Smooth muscle cell of the brain vasculature (primary cell): ENCODE data around the gene KLHL40.

Experiments
- DNase-seq: peaks from one replicate; pipeline ENCODE4 v3.0.0-alpha.2; 2012; ENCODE audit warnings: low read depth, low spot score

Gene KLHL40, protein sequence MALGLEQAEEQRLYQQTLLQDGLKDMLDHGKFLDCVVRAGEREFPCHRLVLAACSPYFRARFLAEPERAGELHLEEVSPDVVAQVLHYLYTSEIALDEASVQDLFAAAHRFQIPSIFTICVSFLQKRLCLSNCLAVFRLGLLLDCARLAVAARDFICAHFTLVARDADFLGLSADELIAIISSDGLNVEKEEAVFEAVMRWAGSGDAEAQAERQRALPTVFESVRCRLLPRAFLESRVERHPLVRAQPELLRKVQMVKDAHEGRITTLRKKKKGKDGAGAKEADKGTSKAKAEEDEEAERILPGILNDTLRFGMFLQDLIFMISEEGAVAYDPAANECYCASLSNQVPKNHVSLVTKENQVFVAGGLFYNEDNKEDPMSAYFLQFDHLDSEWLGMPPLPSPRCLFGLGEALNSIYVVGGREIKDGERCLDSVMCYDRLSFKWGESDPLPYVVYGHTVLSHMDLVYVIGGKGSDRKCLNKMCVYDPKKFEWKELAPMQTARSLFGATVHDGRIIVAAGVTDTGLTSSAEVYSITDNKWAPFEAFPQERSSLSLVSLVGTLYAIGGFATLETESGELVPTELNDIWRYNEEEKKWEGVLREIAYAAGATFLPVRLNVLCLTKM

DNA sequence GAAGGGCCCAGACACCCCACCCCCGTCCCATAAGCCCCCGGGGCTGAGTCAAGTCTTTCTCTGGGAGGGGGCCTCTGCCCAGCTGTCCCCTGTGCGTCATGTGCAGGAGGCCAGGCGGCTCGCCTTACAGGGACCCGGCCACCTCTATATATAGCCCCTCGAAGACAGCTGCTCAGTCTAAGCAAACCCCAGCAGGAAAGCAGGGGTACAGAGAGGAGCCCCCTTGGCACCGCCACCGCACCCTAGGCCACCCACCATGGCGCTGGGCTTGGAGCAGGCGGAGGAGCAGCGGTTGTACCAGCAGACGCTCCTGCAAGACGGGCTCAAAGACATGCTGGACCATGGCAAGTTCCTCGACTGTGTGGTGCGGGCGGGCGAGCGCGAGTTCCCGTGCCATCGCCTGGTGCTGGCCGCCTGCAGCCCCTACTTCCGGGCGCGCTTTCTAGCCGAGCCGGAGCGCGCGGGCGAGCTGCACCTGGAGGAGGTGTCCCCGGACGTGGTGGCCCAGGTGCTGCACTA, at the start of gene KLHL40:
TSS of gene KLHL40 (plus strand) at position 175 of the 519 bp plus-strand sequence. CDS start at position 257, 82 bp downstream.
- no peak for DNase-seq

- no peak for DNase-seq
These were observed 48.3 kb upstream of the KLHL40 start for GRCh38 chr3:42637001-42637400.

DNA sequence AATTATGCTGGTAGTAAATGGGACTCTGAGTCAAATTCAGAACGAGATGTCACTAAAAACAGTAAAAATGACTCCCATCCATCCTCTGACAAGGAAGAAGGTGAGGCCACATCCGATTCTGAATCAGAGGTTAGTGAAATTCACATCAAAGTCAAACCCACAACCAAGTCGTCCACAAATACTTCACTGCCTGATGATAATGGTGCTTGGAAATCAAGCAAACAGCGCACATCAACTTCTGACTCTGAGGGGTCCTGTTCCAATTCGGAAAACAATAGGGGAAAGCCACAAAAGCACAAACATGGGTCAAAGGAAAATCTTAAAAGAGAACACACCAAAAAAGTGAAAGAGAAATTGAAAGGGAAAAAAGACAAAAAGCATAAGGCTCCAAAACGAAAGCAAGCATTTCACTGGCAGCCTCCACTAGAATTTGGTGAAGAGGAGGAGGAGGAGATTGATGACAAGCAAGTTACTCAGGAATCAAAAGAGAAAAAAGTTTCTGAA, 46.9 kb upstream of the KLHL40 start:
- no peak for DNase-seq

DNA sequence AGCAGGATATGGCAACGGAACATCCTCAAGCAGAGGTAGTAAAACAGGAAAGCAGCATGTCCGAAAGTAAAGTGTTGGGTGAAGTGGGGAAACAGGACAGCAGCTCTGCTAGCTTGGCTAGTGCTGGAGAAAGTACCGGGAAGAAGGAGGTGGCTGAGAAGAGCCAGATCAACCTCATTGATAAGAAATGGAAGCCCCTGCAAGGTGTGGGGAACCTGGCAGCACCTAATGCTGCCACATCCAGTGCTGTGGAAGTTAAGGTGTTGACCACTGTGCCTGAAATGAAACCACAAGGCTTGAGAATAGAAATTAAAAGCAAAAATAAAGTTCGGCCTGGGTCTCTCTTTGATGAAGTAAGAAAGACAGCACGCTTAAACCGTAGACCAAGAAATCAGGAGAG, 46.1 kb upstream of the KLHL40 start:
- DNase-seq = no peak

DNA sequence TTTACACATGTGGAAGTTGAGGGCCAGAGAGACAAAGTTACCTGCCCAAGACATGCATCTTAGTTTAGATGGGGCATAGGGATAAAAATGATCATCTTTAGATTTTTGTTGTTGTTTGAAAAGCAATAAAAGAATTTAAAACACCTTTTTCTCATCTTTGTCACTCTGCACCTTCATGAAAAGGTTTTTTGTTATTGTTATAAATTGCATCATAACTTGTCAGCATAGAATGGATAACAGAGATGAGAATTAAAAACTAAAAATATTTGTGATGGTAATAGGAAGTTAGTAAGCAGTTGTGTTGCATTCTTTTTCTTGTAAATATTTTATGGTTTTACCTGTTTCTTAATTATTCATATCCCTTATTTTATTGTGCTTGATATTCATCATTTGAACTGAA, 45.2 kb upstream of the KLHL40 start:
- DNase-seq = no peak

DNA sequence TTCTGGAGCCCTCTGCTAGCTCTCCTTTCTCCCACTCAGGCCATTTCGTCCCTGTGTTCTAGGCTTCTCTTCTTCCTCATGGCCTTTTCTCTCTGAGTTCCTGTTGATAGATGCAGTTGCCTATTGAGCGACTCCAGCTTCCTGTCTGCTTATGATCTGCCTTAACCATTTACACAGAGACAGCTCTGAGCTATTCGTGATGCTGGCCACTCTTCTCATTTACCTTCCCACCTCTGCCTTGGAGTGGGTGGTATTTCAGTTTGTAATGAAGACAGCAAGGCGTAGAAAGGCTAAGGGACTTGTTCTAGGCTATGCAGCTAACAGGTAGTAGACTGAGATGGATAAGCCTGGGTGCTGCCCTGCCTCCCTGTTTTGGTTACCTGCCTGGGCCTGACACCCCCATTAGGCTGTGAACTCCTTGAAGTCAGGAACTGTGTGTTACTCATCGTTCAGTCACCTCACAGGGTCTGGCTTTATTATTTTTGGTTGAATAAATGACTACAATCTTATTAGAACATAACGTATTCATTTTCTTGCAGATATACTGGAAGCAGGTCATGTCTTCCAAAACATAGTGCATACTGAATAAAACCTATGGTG, 44.5 kb upstream of the KLHL40 start:
- no peak for DNase-seq

- no peak for DNase-seq
These were observed 37.4 kb upstream of the KLHL40 start for GRCh38 chr3:42647821-42648459.

- DNase-seq = no peak
These were observed 36.3 kb upstream of the KLHL40 start for GRCh38 chr3:42649006-42649405.

DNA sequence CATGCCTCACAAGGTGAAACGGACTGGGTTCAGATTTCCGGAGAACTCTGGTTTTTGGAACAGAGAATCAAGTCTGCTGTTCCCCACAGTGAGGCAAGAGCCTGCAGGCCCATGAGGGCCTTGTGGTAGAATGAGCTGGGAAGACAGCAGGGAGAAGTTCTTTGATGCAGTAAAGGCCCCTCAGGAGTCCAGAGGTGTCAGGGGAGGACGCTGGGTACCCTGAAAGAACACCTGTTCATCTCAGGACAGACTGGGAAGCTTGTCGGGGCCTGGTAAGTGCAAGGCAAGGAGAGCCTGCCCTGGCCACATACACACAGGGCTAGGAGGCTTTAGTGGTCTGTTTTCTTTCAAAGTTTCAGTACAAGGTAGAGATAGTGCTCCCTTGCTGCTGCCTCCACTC, 35.6 kb upstream of the KLHL40 start:
- DNase-seq = no peak

DNA sequence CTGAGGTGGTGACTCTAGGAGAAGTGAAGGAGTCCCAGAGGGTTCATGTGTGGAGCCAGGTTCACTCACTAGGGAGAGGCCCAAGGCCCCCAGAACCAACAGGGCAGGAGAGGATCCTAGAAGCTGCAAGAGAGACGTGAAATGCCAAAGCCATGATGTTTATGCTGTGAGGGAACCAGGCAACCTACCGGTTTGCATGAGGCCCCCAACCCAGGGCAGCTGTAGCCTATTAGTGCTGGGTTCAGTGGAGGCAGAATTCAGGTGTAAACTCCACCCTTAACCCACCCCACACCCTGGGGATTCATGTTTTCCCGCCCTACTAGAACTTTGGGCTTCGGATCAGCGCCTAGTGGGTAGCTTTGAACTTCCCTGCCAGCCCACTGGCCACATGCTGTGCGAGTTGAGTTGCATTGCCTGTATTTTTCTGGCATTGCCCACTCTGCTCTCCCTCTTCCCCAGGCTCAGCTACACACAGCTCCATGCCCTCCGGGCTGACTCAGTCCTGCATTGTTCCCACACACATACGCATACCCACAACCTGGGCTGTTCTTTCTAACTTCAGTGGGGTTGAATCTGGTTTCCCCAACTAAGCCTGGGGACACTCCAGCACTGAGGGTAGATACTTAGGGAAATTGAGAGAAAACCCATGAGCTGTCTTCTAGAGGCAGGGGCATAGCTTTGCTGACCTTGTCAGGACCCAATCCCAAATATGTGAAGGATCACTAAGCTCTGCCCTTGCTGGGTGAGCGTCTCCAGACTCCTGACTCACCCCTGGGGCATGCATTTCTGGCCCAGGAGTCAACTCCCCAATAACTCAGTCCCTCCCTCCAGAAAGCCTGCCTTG, 33.9 kb upstream of the KLHL40 start:
- no peak for DNase-seq

GRCh38 chr3:42652251-42652610, 33.1 kb upstream of the KLHL40 start:
- DNase-seq = no peak

- DNase-seq = peak; percentile 32
These were observed 32.6 kb upstream of the KLHL40 start for GRCh38 chr3:42652611-42653302.

- no peak for DNase-seq
These were observed 32.1 kb upstream of the KLHL40 start for GRCh38 chr3:42653303-42653559.

GRCh38 chr3:42653560-42654330, 31.6 kb upstream of the KLHL40 start, which contains the start of gene ZBTB47:
ZBTB47 (plus strand) TSS chr3:42653697; CDS start chr3:42658356, 4,659 bp downstream.
- DNase-seq = no peak

DNA sequence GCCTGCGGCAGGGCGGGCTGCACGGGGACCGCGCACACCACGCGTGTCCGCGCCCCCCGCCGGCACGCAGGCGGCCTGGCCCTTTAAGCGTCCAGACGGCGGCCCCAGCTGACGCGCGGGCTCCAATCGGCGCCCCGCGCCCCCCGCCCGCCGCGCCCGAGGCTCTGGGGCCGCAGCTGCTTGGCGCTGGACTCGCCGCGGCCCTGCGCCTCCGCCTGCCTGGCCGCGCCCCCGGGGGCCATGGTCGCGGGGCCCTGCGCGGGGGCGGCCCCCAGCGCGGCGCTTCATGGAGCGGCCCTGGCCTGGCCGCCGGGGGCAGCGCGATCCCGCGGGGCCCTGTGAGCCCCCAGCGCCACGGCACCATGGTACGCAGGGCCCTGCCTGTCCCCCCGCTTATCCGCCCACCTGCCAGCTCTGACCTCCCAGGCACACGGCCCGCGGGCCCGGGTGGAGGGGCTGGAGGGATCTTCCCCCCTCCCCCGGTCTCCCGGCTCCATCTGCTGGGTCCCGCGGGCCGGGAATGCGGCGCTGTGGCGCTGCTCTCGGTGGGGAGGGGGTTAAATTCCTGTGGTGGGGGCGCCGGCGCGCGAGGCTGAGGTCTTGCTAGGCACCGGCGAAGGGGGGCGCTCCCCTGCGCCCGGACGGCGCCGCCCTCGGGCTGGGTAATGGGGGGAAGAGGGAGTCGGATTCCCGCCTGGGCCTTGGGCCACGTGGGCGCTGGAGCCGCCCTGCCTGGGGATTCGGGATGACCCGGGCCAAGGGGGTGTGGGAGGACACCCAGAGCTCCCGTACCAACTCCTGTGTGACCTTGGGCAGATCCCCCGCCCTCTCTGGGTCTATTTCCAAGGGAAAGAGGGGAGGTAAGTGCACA, 30.8 kb upstream of the KLHL40 start:
- no peak for DNase-seq

GRCh38 chr3:42655331-42655888, 29.9 kb upstream of the KLHL40 start:
- no peak for DNase-seq

DNA sequence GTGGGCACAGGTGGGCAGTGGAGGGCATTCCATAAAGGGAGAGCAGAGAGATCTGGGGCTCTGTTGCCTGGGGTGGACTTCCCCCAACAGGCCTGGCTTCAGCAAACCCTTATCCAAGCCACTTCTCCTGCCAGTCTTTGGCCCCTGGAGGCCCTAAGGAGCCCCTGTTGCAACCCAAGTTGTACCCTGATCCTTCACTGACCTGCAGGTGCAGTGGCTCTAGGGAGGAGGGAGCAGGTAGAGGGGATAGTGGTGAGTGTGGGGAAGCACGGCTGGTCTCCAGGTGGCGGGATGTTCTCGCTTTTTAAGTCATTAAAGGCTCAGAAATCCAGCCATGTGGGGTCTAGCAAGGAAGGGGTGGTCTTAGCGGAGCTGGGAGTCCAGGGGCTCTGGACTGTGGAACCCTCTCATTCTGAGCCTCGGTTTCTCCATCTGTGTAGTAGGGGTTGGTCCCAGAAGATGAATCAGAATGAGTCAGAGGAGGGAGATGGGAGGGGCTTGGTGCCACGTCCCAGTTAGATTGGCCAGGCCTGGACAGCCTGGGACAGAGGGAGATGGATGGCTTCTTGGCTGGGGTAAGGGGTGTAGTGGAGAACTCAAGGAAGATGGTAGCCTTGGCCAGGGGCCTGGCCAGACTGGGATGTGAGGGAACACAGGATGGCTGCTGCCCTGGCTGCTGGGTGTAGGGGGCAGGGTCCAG, 29.2 kb upstream of the KLHL40 start:
- no peak for DNase-seq
